ENCODE results near the gene FXR1.

DNA sequence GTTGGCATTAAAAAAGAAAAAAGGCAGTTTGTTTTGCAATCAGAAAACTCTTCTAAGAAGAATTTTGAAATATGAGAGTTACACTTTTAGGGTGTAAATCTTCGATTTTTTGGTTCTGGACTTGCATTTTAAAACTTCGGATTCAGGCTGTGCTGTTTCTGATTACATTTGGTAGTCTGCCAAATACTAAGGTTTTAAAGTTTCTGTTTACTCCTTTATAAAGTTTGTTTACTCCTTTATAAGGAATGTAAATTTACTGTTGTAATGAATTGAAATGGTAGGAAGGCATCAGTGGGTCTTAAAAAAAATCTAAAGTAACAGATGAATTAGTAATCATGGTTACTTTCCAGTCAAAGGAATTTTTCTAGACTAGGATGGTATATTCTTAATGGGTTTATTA is 14.1 kb downstream of the FXR1 start:
- no peak for TF ChIP-seq BHLHE40 (IDR thresholded peaks at IDR 0.05; ENCODE audit: borderline replicate concordance)
- no peak for TF ChIP-seq L3MBTL2 (conservative IDR thresholded peaks at IDR 0.05)
- no peak for TF ChIP-seq PKNOX1 (IDR thresholded peaks at IDR 0.05)
- no peak for TF ChIP-seq SUZ12 (IDR thresholded peaks at IDR 0.05)
- TF ChIP-seq SP1 (IDR thresholded peaks at IDR 0.05), result no peak
- TF ChIP-seq HDGF (IDR thresholded peaks at IDR 0.05; ENCODE audit: borderline replicate concordance), result no peak
